CD4-positive, alpha-beta T cell (primary cell): ENCODE results near the gene KATNAL1. TPM values are rescaled to one million over a fixed set of nuclear protein-coding genes. Genes with fewer than 3 reads are reported as not detected.
A peak's percentile ranks its signal among the peaks of the same experiment; 100 is the strongest.

Experiments
- ATAC-seq: fragments of 200-7000 bp; cut with Tn5 transposase; one replicate; pipeline ENCODE4 v1.10.0; 2022; ENCODE audit warnings: mild to moderate bottlenecking; ENCODE audit not compliant: poor library complexity
- CTCF ChIA-PET: fragments of 350-600 bp; sonication (Branson Sonifier 250); formaldehyde crosslinking; loops from one replicate; lab custom pipeline; 2021; ENCODE audit warnings: antibody characterized with exemption, inconsistent platforms; lab: Charles Lee
- POLR2A ChIA-PET: fragments of 350-600 bp; sonication (Branson Sonifier 250); formaldehyde crosslinking; loops from one replicate; lab custom pipeline; 2021; ENCODE audit warnings: antibody characterized with exemption, inconsistent platforms; lab: Charles Lee
- DNase-seq, 14 experiments: peaks; one replicate each; pipeline ENCODE4 v3.0.0-alpha.2; 2013 to 2020; ENCODE audit warnings: mixed read lengths in 2 of 14
- H3K27ac ChIP-seq, 2 donors: one replicate each; pipeline versions ENCODE4 v1.5.1 to v1.7.0; 2013; ENCODE audit warnings: low read length in 2 of 2, low read depth in 1 of 2, mild to moderate bottlenecking in 1 of 2
- H3K27me3 ChIP-seq, 2 experiments: 1 replicate in 1 of 2; 2 replicates in 1 of 2; pipeline versions ENCODE4 v1.6.1 to v1.7.0; 2013; ENCODE audit warnings: low read length in 2 of 2, control low read depth in 1 of 2, mild to moderate bottlenecking in 1 of 2, moderate library complexity in 1 of 2; ENCODE audit not compliant: insufficient read depth in 2 of 2, control insufficient read depth in 1 of 2
- H3K36me3 ChIP-seq: one replicate; pipeline ENCODE4 v1.6.1; 2013; ENCODE audit warnings: low read length, control low read depth; ENCODE audit not compliant: insufficient read depth
- H3K4me1 ChIP-seq: one replicate; pipeline ENCODE4 v1.6.1; 2013; ENCODE audit warnings: low read length, control low read depth; ENCODE audit not compliant: insufficient read depth
- H3K4me3 ChIP-seq: one replicate; pipeline ENCODE4 v1.5.1; 2013; ENCODE audit warnings: mild to moderate bottlenecking, low read length, moderate library complexity
- H3K9me3 ChIP-seq, 2 experiments: 1 replicate in 1 of 2; 2 replicates in 1 of 2; pipeline versions ENCODE4 v1.6.1 to v1.7.0; 2013; ENCODE audit warnings: low read length in 2 of 2, mild to moderate bottlenecking in 2 of 2, control low read depth in 1 of 2, moderate library complexity in 1 of 2; ENCODE audit not compliant: control insufficient read depth in 1 of 2, insufficient read depth in 1 of 2
- H3K27ac Mint-ChIP-seq: one replicate; pipeline ENCODE4 v1.8.0; 2020; ENCODE audit warnings: mixed read lengths
- H3K27me3 Mint-ChIP-seq: one replicate; pipeline ENCODE4 v1.8.0; 2021; ENCODE audit warnings: mixed read lengths
- H3K36me3 Mint-ChIP-seq: one replicate; pipeline ENCODE4 v1.8.0; 2021; ENCODE audit warnings: low read depth, mixed read lengths
- H3K4me1 Mint-ChIP-seq: one replicate; pipeline ENCODE4 v1.8.0; 2021; ENCODE audit warnings: low read depth, mixed read lengths
- H3K4me3 Mint-ChIP-seq: one replicate; pipeline ENCODE4 v1.8.0; 2020; ENCODE audit warnings: mild to moderate bottlenecking, mixed read lengths
- H3K9me3 Mint-ChIP-seq: one replicate; pipeline ENCODE4 v1.8.0; 2020; ENCODE audit warnings: mixed read lengths
- intact Hi-C, 2 experiments: fragments of 100-400 bp; cut with DNase I in 1 of 2; cut with micrococcal nuclease in 1 of 2; formaldehyde crosslinking; loops; one replicate each; pipeline versions ENCODE4 v1.15.1 to v1.9.0; 2023 to 2025; cut with DNase I, micrococcal nuclease
- total RNA-seq, 174 experiments: library from RNA in 2 of 174; stranded (reverse) in 2 of 174; gene quantifications; one replicate each; pipeline ENCODE4 v1.2.3 and lab custom pipeline; 2021 to 2026
- TF ChIP-seq, protein P1 (sequence below): fragments of 200-600 bp; IDR thresholded peaks from one replicate; pipeline ENCODE4 v1.8.0; 2022; ENCODE audit warnings: antibody characterized with exemption, mild to moderate bottlenecking

KATNAL1 gene
- total RNA-seq, 2 experiments from 2014 or later: 3.3 to 3.4 TPM

DNA sequence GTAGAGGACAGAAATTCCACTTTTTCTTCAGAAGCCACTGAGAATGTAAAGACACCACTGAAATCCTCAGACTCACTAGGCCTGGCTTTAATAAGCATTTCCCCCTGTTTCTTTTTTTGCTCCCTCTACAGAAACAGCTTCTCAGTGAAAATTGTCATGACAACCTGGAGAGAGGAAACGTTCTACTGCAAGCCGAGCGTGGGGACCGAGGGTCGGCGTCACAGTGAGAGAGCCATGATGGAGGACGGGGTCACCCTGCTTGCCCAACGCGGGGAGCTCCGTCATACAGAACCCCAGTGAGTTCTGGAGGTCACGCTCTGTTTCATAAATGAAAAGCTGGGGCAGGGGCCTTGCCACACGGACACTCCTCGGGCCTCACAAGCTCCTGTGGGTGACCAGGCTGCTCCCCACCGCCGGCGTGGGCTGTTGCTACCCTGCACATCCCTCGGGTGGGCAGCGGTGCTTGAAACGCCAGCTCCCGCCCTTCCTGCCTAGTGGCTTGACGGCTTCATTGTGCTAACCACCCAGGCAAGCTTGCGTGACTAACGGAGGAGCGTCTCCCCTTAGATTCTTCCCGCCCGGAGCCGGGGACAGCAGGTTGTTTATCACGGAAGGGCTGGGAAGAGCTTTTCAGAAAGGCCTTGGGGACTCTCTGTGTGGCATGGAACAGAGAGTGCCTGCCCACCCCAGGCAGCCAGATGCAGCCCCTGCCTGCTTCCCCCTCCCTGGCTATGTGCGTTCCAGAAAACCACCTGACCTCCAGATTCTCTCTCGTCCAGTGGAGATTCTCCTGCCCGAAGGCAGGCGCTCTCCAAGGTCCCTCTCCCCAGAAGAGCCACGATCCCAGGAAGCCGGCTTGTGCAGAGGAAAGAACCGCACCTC, 153.6 kb downstream of the KATNAL1 start:
- ATAC-seq (no peak), DNase-seq (peak in 1 of 14 experiments; percentile 20)
- no peaks in the 10 kb centered on the region for H3K27me3 Mint-ChIP-seq
- no peaks in the 10 kb centered on the region for H3K36me3 ChIP-seq
- intact Hi-C loops: no loop called here
- H3K27ac Mint-ChIP-seq: no peak overlapping the region
- no peaks in the 10 kb centered on the region for H3K27me3 ChIP-seq
- POLR2A ChIA-PET: no interaction called here
- H3K4me1 ChIP-seq: peaks cover 84% of the 10 kb centered on the region
- H3K4me1 Mint-ChIP-seq: peaks cover 83% of the 10 kb centered on the region
- no peaks in the 10 kb centered on the region for H3K9me3 ChIP-seq
- H3K36me3 Mint-ChIP-seq: no peaks in the 10 kb centered on the region
- CTCF ChIA-PET: interaction anchor here (1.2 kb wide), 1 partner anchor 21 kb away, joined by 6 read pairs; no protein-coding TSS in a partner anchor
- H3K4me3 Mint-ChIP-seq: no peak overlapping the region
- no peak overlapping the region for H3K27ac ChIP-seq
- H3K4me3 ChIP-seq: no peak overlapping the region
- no peaks in the 10 kb centered on the region for H3K9me3 Mint-ChIP-seq
- TF ChIP-seq, protein P1, sequence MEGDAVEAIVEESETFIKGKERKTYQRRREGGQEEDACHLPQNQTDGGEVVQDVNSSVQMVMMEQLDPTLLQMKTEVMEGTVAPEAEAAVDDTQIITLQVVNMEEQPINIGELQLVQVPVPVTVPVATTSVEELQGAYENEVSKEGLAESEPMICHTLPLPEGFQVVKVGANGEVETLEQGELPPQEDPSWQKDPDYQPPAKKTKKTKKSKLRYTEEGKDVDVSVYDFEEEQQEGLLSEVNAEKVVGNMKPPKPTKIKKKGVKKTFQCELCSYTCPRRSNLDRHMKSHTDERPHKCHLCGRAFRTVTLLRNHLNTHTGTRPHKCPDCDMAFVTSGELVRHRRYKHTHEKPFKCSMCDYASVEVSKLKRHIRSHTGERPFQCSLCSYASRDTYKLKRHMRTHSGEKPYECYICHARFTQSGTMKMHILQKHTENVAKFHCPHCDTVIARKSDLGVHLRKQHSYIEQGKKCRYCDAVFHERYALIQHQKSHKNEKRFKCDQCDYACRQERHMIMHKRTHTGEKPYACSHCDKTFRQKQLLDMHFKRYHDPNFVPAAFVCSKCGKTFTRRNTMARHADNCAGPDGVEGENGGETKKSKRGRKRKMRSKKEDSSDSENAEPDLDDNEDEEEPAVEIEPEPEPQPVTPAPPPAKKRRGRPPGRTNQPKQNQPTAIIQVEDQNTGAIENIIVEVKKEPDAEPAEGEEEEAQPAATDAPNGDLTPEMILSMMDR: no peak

Other genes with a start within 250 kb of the KATNAL1 start
- gene UBE2L5, start 114.9 kb upstream of the KATNAL1 start, total RNA-seq: under 1 TPM in 1 of 2 experiments, not detected in 1; 0.11 TPM
- 100 to 1,000 TPM; 448 to 465 TPM for gene HMGB1, start 158.4 kb upstream of the KATNAL1 start, total RNA-seq